H9 (cell line): Measurements from ENCODE around the gene OR2M2. TPM values are rescaled to one million over a fixed set of nuclear protein-coding genes. Genes with fewer than 3 reads are reported as not detected.

ENCODE experiments used
- DNase-seq: peaks from one replicate; pipeline ENCODE4 v3.0.0-alpha.2; 2017
- H2AFZ ChIP-seq: one replicate; pipeline ENCODE4 v1.6.1; 2013; ENCODE audit warnings: mild to moderate bottlenecking, low read length, control low read depth, moderate library complexity
- H2AK5ac ChIP-seq: 2 replicates; pipeline ENCODE4 v1.6.1; 2013; ENCODE audit warnings: low read length, control low read depth, mixed read lengths; ENCODE audit not compliant: insufficient read length
- H2BK120ac ChIP-seq: one replicate; pipeline ENCODE4 v1.6.1; 2013; ENCODE audit warnings: low read depth, mild to moderate bottlenecking, low read length, control low read depth, inconsistent platforms; ENCODE audit not compliant: poor library complexity, severe bottlenecking
- H2BK12ac ChIP-seq: 2 replicates; pipeline ENCODE4 v1.6.1; 2013; ENCODE audit warnings: low read length, control low read depth, mixed read lengths, low read depth; ENCODE audit not compliant: insufficient read length
- H2BK15ac ChIP-seq: 2 replicates; pipeline ENCODE4 v1.6.1; 2013; ENCODE audit warnings: low read depth, low read length, control low read depth
- H2BK20ac ChIP-seq: one replicate; pipeline ENCODE4 v1.6.1; 2013; ENCODE audit warnings: low read depth, mild to moderate bottlenecking, low read length, control low read depth, inconsistent platforms; ENCODE audit not compliant: poor library complexity, severe bottlenecking
- H2BK5ac ChIP-seq: 2 replicates; pipeline ENCODE4 v1.6.1; 2013; ENCODE audit warnings: low read length, control low read depth, mixed read lengths; ENCODE audit not compliant: insufficient read length
- H3K14ac ChIP-seq: 2 replicates; pipeline ENCODE4 v1.6.1; 2013; ENCODE audit warnings: low read length, control low read depth; ENCODE audit not compliant: insufficient read depth
- H3K18ac ChIP-seq: 2 replicates; pipeline ENCODE4 v1.6.1; 2013; ENCODE audit warnings: low read depth, mild to moderate bottlenecking, mixed read lengths, low read length, control low read depth; ENCODE audit not compliant: insufficient read length
- H3K23ac ChIP-seq: 2 replicates; pipeline ENCODE4 v1.6.1; 2013; ENCODE audit warnings: low read length, control low read depth, mixed read lengths, low read depth; ENCODE audit not compliant: insufficient read length
- H3K23me2 ChIP-seq: 2 replicates; pipeline ENCODE4 v1.6.1; 2013; ENCODE audit warnings: low read depth, mild to moderate bottlenecking, mixed read lengths, low read length, control low read depth; ENCODE audit not compliant: insufficient read length, poor library complexity, severe bottlenecking
- H3K27ac ChIP-seq: 2 replicates; pipeline ENCODE4 v1.5.1; 2013; ENCODE audit warnings: low read length, control low read depth, mixed read lengths, low read depth; ENCODE audit not compliant: insufficient read length
- H3K27me3 ChIP-seq: 2 replicates; pipeline ENCODE4 v1.6.1; 2013; ENCODE audit warnings: low read length, control low read depth, inconsistent platforms; ENCODE audit not compliant: insufficient read depth
- H3K4ac ChIP-seq: 2 replicates; pipeline ENCODE4 v1.6.1; 2013; ENCODE audit warnings: low read depth, mild to moderate bottlenecking, control low read depth, inconsistent platforms, low read length, moderate library complexity
- H3K4me1 ChIP-seq: 2 replicates; pipeline ENCODE4 v1.6.1; 2013; ENCODE audit warnings: low read length, control low read depth, inconsistent platforms; ENCODE audit not compliant: insufficient read depth
- H3K4me2 ChIP-seq: 2 replicates; pipeline ENCODE4 v1.6.1; 2013; ENCODE audit warnings: low read length, control low read depth, mixed read lengths; ENCODE audit not compliant: insufficient read length, insufficient read depth
- H3K56ac ChIP-seq: 2 replicates; pipeline ENCODE4 v1.6.1; 2013; ENCODE audit warnings: low read depth, mild to moderate bottlenecking, mixed read lengths, low read length, control low read depth; ENCODE audit not compliant: insufficient read length
- H3K79me1 ChIP-seq: 2 replicates; pipeline ENCODE4 v1.6.1; 2013; ENCODE audit warnings: low read depth, mild to moderate bottlenecking, moderate library complexity, low read length, control low read depth, inconsistent platforms; ENCODE audit not compliant: insufficient read depth, poor library complexity, severe bottlenecking
- H3K79me2 ChIP-seq: 2 replicates; pipeline ENCODE4 v1.6.1; 2013; ENCODE audit warnings: low read length, control low read depth, inconsistent platforms; ENCODE audit not compliant: insufficient read depth
- H3K9ac ChIP-seq: 2 replicates; pipeline ENCODE4 v1.6.1; 2013; ENCODE audit warnings: low read length, control low read depth, mixed read lengths; ENCODE audit not compliant: insufficient read length; ENCODE audit errors: extremely low read depth
- H3K9me3 ChIP-seq: one replicate; pipeline ENCODE4 v1.6.1; 2013; ENCODE audit warnings: low read depth, low read length, inconsistent platforms; ENCODE audit not compliant: control insufficient read depth
- H3T11ph ChIP-seq: one replicate; pipeline ENCODE4 v1.6.1; 2013; ENCODE audit warnings: mild to moderate bottlenecking, low read length, control low read depth, inconsistent platforms
- H4K20me1 ChIP-seq: one replicate; pipeline ENCODE4 v1.6.1; 2013; ENCODE audit not compliant: control insufficient read depth, insufficient read length, insufficient read depth
- H4K5ac ChIP-seq: 2 replicates; pipeline ENCODE4 v1.6.1; 2013; ENCODE audit warnings: low read depth, mild to moderate bottlenecking, mixed read lengths, low read length, control low read depth; ENCODE audit not compliant: insufficient read length
- H4K8ac ChIP-seq: replicated peaks from 2 replicates; pipeline ENCODE4 v1.6.1; 2013; ENCODE audit warnings: low read length, control low read depth, mixed read lengths, low read depth; ENCODE audit not compliant: insufficient read length
- H4K91ac ChIP-seq: 2 replicates; pipeline ENCODE4 v1.6.1; 2013; ENCODE audit warnings: low read depth, mild to moderate bottlenecking, moderate library complexity, mixed read lengths, low read length, control low read depth; ENCODE audit not compliant: insufficient read length
- H3K27ac Mint-ChIP-seq, 3 experiments: 2 replicates in 2 of 3; 3 replicates in 1 of 3; pipeline ENCODE4 v1.8.0; 2020 to 2021; ENCODE audit warnings: mixed read lengths in 3 of 3, mild to moderate bottlenecking in 1 of 3, moderate library complexity in 1 of 3
- H3K27me3 Mint-ChIP-seq: 2 replicates; pipeline ENCODE4 v1.8.0; 2021; ENCODE audit warnings: low read depth, mild to moderate bottlenecking, moderate library complexity, mixed read lengths
- H3K36me3 Mint-ChIP-seq, 3 experiments: 2 replicates in 2 of 3; 3 replicates in 1 of 3; pipeline ENCODE4 v1.8.0; 2020 to 2021; ENCODE audit warnings: low read depth in 3 of 3, mixed read lengths in 3 of 3; ENCODE audit not compliant: insufficient read depth in 1 of 3
- H3K4me1 Mint-ChIP-seq, 2 experiments: 2 replicates each; pipeline ENCODE4 v1.8.0; 2020; ENCODE audit warnings: mixed read lengths in 2 of 2
- H3K4me3 Mint-ChIP-seq, 2 experiments: 2 replicates in 1 of 2; 3 replicates in 1 of 2; pipeline ENCODE4 v1.8.0; 2020 to 2021; ENCODE audit warnings: mild to moderate bottlenecking in 2 of 2, mixed read lengths in 2 of 2, moderate library complexity in 1 of 2
- H3K9me3 Mint-ChIP-seq, 2 experiments: 2 replicates in 1 of 2; 3 replicates in 1 of 2; pipeline ENCODE4 v1.8.0; 2020; ENCODE audit warnings: mild to moderate bottlenecking in 2 of 2, mixed read lengths in 2 of 2, moderate library complexity in 1 of 2
- WGBS: extraction: QIAGEN DNeasy Blood & Tissue Kit; methylation state at CpG from one replicate; pipeline ENCODE4 v1.1.7; 2013; ENCODE audit warnings: missing lambda C conversion rate, low lambda C conversion rate, mixed read lengths; ENCODE audit not compliant: insufficient read length; ENCODE audit errors: extremely low coverage; 5-methylcytosine and 5-hydroxymethylcytosine counted together
- total RNA-seq: library from RNA; stranded (reverse); gene quantifications from 2 replicates; pipeline ENCODE4 v1.2.1, GENCODE V29; 2021
- TF ChIP-seq, protein P1 (sequence below): fragments of 200-600 bp; sonication (generic); conservative IDR thresholded peaks from 3 replicates; pipeline ENCODE4 v1.8.0; 2021; ENCODE audit warnings: antibody characterized with exemption, mild to moderate bottlenecking

OR2M2 gene
- total RNA-seq, 1 experiment from 2014 or later, result not detected

DNA sequence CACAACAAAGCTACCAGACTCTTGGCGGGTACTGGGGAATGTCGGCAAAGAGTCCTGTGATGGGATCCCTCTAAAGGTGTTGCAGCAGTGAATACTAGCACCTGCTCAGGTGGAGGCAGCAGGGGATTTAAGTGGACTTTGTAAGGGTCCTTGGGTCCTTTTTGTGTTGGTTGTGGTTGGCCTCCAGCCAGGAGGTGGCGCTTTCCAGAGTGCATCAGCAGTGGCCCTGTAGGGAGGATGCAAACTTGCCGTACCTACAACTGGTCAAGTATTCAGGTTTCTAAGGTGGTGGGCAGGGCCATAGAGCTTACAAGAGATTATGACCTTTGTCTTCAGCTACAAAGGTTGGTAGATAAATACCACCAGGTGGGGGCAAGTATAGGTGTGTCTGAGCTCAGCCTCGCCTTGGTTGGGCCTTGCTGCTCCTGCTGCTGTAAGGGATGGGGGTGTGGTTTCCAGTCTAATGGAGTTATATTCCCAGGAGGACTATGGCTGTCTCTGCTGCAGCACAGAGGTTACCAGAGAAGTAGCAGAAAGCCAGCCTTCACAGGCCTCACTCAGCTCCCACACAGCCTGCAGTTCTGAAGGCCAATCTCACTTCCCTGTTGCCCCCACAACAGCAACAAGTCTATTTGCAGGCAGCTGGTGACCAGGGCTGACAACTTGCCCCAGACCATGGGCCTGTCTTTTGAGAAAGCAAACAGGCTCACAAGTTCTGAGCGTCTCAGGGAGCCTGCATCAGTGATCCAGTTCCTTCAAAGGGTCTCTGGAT, 22.4 kb upstream of the OR2M2 start:
- Histone ChIP-seq H3K27me3 (no peaks in the 10 kb centered on the region), H3K18ac (no peak overlapping the region), H3K27ac (no peak overlapping the region), H3K79me2 (no peaks in the 10 kb centered on the region), H4K5ac (no peak overlapping the region), H2AK5ac (no peak overlapping the region), H3K9me3 (peaks cover 42% of the 10 kb centered on the region), H2BK12ac (no peak overlapping the region), H3K79me1 (no peaks in the 10 kb centered on the region), H2BK15ac (no peak overlapping the region), H3K9ac (no peak overlapping the region), H2AFZ (no peak overlapping the region), H3T11ph (no peak overlapping the region), H4K8ac (no peak overlapping the region), H3K56ac (no peak overlapping the region), H3K4me2 (no peak overlapping the region), H3K23me2 (no peaks in the 10 kb centered on the region), H3K4me1 (no peaks in the 10 kb centered on the region), H3K4ac (no peak overlapping the region), H2BK20ac (no peak overlapping the region), H4K91ac (no peak overlapping the region), H2BK120ac (no peak overlapping the region), H3K14ac (no peak overlapping the region), H4K20me1 (no peaks in the 10 kb centered on the region), H3K23ac (no peak overlapping the region), H2BK5ac (no peak overlapping the region)
- no CpG with 5 or more reads among the region's 6 CpGs for WGBS
- Mint-ChIP-seq H3K27me3 (no peaks in the 10 kb centered on the region; the same call in 1 of the 2 replicates), H3K4me1 (no peaks in the 10 kb centered on the region), H3K36me3 (peaks cover 0 to 24% (median 7%) of the 10 kb centered on the region in 3 experiments; a peak in 6 of 7 replicates), H3K4me3 (no peak overlapping the region), H3K27ac (no peak overlapping the region), H3K9me3 (peaks cover 83 to 85% of the 10 kb centered on the region in 2 experiments)
- no peak for DNase-seq
- TF ChIP-seq, protein P1, sequence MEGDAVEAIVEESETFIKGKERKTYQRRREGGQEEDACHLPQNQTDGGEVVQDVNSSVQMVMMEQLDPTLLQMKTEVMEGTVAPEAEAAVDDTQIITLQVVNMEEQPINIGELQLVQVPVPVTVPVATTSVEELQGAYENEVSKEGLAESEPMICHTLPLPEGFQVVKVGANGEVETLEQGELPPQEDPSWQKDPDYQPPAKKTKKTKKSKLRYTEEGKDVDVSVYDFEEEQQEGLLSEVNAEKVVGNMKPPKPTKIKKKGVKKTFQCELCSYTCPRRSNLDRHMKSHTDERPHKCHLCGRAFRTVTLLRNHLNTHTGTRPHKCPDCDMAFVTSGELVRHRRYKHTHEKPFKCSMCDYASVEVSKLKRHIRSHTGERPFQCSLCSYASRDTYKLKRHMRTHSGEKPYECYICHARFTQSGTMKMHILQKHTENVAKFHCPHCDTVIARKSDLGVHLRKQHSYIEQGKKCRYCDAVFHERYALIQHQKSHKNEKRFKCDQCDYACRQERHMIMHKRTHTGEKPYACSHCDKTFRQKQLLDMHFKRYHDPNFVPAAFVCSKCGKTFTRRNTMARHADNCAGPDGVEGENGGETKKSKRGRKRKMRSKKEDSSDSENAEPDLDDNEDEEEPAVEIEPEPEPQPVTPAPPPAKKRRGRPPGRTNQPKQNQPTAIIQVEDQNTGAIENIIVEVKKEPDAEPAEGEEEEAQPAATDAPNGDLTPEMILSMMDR, result no peak
